HL-60 (cell line): ENCODE results near the gene NEUROD1.
A peak's percentile ranks its signal among the peaks of the same experiment; 100 is the strongest.
"Not testable (repeated sequence)": the region's sequence is repeated elsewhere in the genome, so short reads cannot be mapped to it uniquely, and the experiment has no call there.

Experiments used
- DNase-seq, 2 experiments: peaks; one replicate each; pipeline ENCODE4 v3.0.0-alpha.2; 2010 to 2020; ENCODE audit warnings: low read depth in 1 of 2, low spot score in 1 of 2
- H3K27ac ChIP-seq: fragments of 250-450 bp; sonication (Bioruptor Pico); replicated peaks from 2 replicates; pipeline ENCODE4 v1.5.1; 2020; ENCODE audit warnings: mild to moderate bottlenecking, moderate library complexity
- H3K27me3 ChIP-seq: fragments of 250-450 bp; sonication (Bioruptor Pico); 2 replicates; pipeline ENCODE4 v1.5.1; 2021; ENCODE audit warnings: mild to moderate bottlenecking, moderate library complexity; ENCODE audit not compliant: insufficient read depth, poor library complexity, severe bottlenecking
- H3K4me3 ChIP-seq: replicated peaks from 2 replicates; pipeline ENCODE4 v1.5.1; 2011; ENCODE audit warnings: mild to moderate bottlenecking, control low read depth, low read length; ENCODE audit not compliant: insufficient read depth
- CTCF ChIP-seq: IDR thresholded peaks from one replicate; pipeline ENCODE4 v1.5.1; 2011; ENCODE audit warnings: low read length, control low read depth, inconsistent platforms; ENCODE audit not compliant: insufficient read depth
- GABPA ChIP-seq: IDR thresholded peaks from 2 replicates; pipeline ENCODE4 v1.6.1; 2012; ENCODE audit warnings: low read depth
- POLR2AphosphoS5 ChIP-seq: IDR thresholded peaks from 2 replicates; pipeline ENCODE4 v1.6.1; 2012; ENCODE audit warnings: low read depth
- REST ChIP-seq: IDR thresholded peaks from 2 replicates; pipeline ENCODE4 v1.6.1; 2012; ENCODE audit warnings: low read depth; ENCODE audit not compliant: insufficient replicate concordance
- SPI1 ChIP-seq: IDR thresholded peaks from 2 replicates; pipeline ENCODE4 v1.6.1; 2012; ENCODE audit warnings: low read depth, mild to moderate bottlenecking, borderline replicate concordance

Gene NEUROD1

GRCh38 chr2:181711051-181711450 lies 30.7 kb upstream of the NEUROD1 start:
- H3K27ac ChIP-seq, H3K27me3 ChIP-seq, DNase-seq, H3K4me3 ChIP-seq: not testable (repeated sequence)

DNA sequence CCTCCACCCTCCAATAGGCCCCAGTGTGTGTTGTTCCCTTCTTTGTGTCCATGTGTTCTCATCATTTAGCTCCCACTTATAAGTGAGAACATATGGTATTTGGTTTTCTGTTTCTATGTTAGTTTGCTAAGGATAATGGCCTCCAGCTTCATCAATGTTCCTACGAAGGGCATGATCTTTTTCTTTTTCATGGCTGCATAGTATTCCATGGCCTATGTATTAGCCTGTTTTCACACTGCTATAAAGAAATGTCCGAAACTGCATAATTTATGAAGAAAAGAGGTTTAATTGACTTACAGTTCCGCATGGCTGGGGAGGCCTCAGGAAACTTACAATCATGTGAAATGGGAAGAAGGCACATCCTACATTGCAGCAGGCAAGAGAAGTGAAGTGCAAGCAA lies 22.2 kb upstream of the NEUROD1 start:
- H3K4me3 ChIP-seq, H3K27me3 ChIP-seq, DNase-seq, H3K27ac ChIP-seq: not testable (repeated sequence)

GRCh38 chr2:181698223-181698622 lies 17.9 kb upstream of the NEUROD1 start:
- TF ChIP-seq POLR2AphosphoS5 (no peak), CTCF (no peak), SPI1 (no peak), REST (no peak), GABPA (no peak)
- H3K4me3 ChIP-seq, result no peak overlapping the region
- DNase-seq, result no peak
- H3K27ac ChIP-seq, result peak overlapping the region; percentile 5; the same call in 1 of the 2 replicates
- H3K27me3 ChIP-seq, result no peaks in the 10 kb centered on the region

DNA sequence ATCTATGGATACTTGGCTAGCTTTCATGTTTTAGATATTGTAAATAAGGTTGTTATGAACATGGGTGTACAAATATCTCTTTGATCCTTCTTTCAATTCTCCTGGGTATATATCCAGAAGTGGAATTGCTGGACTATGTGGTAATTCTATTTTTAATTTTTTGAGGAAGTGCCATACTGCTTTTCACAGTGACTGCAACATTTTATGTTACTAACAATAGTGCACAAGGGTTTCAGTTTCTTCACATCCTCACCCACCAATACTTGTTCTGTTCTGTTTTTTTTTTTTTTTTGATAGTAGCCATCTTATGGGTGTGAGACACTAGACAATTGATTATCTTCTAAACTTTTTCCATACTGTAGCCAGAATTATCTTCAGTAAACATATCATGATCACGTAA lies 17.3 kb upstream of the NEUROD1 start:
- H3K27ac ChIP-seq, result peak overlapping the region; percentile 29
- H3K27me3 ChIP-seq, result no peaks in the 10 kb centered on the region
- H3K4me3 ChIP-seq, result no peak overlapping the region
- TF ChIP-seq REST (no peak), SPI1 (peak; percentile 96), POLR2AphosphoS5 (no peak)
- DNase-seq, result peak; percentile 20 to 38

GRCh38 chr2:181697126-181697525 lies 16.8 kb upstream of the NEUROD1 start:
- H3K27ac ChIP-seq, result peak overlapping the region; percentile 29
- peak in 1 of 2 experiments; percentile 48 for DNase-seq
- TF ChIP-seq POLR2AphosphoS5 (no peak), SPI1 (no peak)

DNA sequence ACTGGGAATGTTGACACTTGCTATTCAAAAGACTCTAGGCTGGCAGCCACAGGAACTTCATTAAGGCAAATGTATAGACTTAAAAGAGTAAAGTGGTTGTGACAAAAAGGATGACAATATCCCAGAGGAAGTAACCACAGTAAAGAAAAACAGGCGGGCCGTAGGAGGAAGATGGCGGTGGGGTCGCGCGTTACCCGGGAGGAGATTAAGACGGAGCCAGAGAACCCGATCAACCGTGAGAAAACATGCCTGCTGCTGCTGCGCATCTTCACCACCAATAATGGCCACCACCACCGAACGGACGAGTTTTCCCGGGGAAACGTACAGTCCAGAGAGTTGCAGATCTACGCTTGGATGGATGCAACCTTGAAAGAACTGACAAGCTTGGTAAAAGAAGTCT lies 14.0 kb upstream of the NEUROD1 start:
- Histone ChIP-seq H3K27me3 (no peaks in the 10 kb centered on the region), H3K27ac (no peak overlapping the region), H3K4me3 (no peak overlapping the region)
- no peak for DNase-seq
- TF ChIP-seq POLR2AphosphoS5, result no peak
- TF ChIP-seq GABPA, result no peak
- TF ChIP-seq CTCF, result no peak
- TF ChIP-seq SPI1, result no peak
- TF ChIP-seq REST, result no peak

More at GRCh38 chr2:181697126-181697525, 16.8 kb upstream of the NEUROD1 start:
- Histone ChIP-seq H3K27me3 (no peaks in the 10 kb centered on the region), H3K4me3 (no peak overlapping the region)
